Upper lobe of right lung (tissue), 1 donor: Measurements from ENCODE around the gene CHERP. TPM values are rescaled to one million over a fixed set of nuclear protein-coding genes. Genes with fewer than 3 reads are reported as not detected.

Source experiments
- ATAC-seq: fragments of 200-7000 bp; cut with Tn5 transposase; one replicate; pipeline ENCODE4 v1.9.1; 2020; ENCODE audit warnings: mild to moderate bottlenecking, moderate library complexity
- DNase-seq: peaks from one replicate; pipeline ENCODE4 v3.0.0-alpha.2; 2020
- H3K27ac ChIP-seq: fragments of 200-600 bp; one replicate; pipeline ENCODE4 v1.8.0; 2022
- H3K27me3 ChIP-seq: fragments of 200-600 bp; one replicate; pipeline ENCODE4 v1.8.0; 2022; ENCODE audit warnings: mild to moderate bottlenecking
- H3K36me3 ChIP-seq: fragments of 200-600 bp; one replicate; pipeline ENCODE4 v1.8.0; 2022
- H3K4me1 ChIP-seq: fragments of 200-600 bp; one replicate; pipeline ENCODE4 v1.8.0; 2022
- H3K4me3 ChIP-seq: fragments of 200-600 bp; one replicate; pipeline ENCODE4 v1.8.0; 2022; ENCODE audit warnings: mild to moderate bottlenecking
- H3K9me3 ChIP-seq: fragments of 200-600 bp; one replicate; pipeline ENCODE4 v1.8.0; 2022
- intact Hi-C: fragments of 100-400 bp; cut with DNase I; formaldehyde crosslinking; loops from one replicate; pipeline ENCODE4 v1.11.0; 2022
- total RNA-seq: library from RNA; stranded (reverse); fragmentation: NEBNext Ultra II Directional; extraction: Animal tissue kit (Norgen Biotek cat#: 25700); gene quantifications from one replicate; pipeline ENCODE4 v1.2.1, GENCODE V29; 2021
- TF ChIP-seq, protein P1 (sequence below): fragments of 200-600 bp; IDR thresholded peaks from one replicate; pipeline ENCODE4 v1.8.0; 2022; ENCODE audit warnings: antibody characterized with exemption
- donor health status: DM: no; HTN: yes; CAD: no; lungs with severe emphysema.

Gene CHERP
- total RNA-seq, 1 donor from 2014 or later: 41.9 TPM

DNA sequence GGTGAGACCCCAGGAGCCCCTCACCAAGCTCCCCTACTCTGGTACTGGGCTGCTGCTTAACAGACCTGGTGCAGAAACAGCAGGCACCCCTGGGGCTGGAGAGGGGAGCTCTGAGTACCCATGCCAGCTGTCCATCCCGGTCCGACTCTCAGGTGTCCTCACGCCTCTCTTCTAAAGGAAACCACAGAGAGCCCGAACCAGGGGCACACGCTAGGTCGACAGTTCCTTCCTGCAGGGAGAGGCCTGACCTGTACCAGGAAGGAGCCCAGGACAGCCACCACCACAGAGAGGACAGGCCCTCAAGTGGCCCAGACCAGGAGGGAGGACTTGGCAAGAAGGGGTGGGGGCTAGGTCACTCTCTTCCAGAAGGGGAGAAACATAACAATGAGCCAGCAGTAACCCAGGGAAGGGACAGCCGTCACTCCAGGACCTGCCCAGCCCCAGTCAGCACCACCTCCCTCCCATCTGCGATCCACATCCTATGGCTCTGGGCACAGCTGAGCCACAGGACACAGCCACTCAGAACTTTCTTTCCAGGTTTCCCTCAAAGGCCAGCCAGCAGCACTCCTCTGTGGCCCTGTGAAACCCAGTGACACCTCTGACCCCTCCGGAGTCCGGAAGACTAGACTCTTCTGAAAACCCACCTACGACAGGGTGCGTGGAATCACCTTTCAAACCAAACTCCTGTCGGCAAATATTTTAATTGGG lies 43.0 kb upstream of the CHERP start:
- no peaks in the 10 kb centered on the region for H3K9me3 ChIP-seq
- H3K36me3 ChIP-seq: no peaks in the 10 kb centered on the region
- H3K4me1 ChIP-seq: peaks cover 89% of the 10 kb centered on the region
- H3K27ac ChIP-seq: peak overlapping the region; percentile 49
- intact Hi-C loops: no loop called here
- no peak for ATAC-seq
- TF ChIP-seq, protein P1, sequence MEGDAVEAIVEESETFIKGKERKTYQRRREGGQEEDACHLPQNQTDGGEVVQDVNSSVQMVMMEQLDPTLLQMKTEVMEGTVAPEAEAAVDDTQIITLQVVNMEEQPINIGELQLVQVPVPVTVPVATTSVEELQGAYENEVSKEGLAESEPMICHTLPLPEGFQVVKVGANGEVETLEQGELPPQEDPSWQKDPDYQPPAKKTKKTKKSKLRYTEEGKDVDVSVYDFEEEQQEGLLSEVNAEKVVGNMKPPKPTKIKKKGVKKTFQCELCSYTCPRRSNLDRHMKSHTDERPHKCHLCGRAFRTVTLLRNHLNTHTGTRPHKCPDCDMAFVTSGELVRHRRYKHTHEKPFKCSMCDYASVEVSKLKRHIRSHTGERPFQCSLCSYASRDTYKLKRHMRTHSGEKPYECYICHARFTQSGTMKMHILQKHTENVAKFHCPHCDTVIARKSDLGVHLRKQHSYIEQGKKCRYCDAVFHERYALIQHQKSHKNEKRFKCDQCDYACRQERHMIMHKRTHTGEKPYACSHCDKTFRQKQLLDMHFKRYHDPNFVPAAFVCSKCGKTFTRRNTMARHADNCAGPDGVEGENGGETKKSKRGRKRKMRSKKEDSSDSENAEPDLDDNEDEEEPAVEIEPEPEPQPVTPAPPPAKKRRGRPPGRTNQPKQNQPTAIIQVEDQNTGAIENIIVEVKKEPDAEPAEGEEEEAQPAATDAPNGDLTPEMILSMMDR: no peak
- no peak for DNase-seq
- no peaks in the 10 kb centered on the region for H3K27me3 ChIP-seq
- peak overlapping the region; percentile 24 for H3K4me3 ChIP-seq

DNA sequence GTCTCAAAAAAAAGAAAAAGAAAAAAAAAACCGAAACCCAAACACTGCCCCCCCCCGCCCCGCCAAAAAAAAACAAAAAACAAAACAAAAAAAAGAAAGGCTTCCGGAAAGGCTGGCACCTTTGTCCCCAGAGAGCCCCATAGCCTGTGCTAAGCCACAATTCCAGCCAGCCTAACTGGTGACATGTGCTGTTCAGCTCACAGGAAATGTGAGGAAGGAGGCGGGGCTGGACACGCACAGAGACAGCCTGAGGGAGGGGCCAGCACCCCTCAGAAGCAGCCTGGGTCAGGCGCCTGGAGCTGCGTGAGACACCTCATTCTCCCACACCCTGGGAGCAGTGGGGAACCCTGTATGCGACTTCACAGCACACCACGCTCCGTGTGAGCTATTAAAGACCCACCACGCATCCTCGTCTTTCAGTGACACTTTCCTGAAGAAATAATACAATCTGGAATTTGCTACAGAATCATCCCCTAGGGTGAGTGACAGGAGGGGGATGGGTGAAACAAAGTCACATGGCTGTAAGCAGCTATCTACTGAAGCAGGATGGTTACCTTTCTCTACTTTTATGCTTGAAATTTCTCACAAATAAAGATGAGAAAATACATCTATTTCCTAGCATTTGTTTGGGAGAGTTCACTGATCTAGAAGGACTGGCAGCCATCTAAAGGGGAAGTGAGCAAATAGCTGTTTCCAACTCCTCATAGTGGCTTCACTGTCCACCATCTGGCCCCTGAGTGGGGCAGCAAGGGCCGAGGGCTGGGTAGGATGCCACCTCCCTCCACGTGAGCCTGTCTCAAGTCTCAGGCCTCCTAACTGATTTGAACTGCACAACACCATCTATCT lies 42.2 kb upstream of the CHERP start:
- TF ChIP-seq, protein P1: no peak

DNA sequence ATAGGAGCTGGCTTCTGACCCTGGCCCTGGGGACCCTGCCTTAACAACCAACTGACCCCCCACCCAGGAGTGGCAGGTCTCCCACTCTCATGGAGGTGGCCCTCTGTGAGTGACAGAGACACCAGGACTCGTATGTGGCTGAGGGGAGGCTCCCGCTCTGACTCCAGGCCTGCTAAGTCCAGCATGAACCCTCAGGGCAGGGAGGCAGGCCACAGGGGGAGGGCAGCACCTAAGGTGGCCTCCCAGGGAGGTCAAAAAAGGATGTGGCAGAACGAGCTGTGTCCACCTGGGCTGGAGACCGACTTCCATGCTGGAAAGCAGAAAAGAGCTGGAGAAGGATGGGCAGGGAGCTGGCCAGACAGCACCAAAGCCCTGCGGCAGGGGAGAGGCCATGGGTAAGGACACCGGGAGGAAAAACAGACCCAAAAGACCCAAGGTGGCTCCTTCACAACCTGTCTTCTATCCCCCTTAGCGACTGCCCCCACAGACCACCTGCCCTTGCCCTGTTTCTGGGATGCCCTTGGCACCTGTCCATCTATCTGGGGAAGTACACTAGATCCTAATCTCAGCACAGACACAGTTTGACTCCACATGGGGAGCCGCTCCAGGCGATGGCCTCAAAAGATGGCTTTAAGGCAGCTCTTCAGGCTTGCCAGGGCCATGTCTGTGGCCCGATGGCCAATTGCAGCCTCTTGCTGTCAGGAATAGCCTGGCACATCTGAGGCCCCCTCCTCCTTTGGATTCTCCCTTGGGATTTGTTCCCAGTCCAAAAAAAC lies 40.4 kb upstream of the CHERP start:
- H3K4me3 ChIP-seq: no peak overlapping the region
- DNase-seq (no peak), ATAC-seq (no peak)
- TF ChIP-seq, protein P1: no peak
- no peaks in the 10 kb centered on the region for H3K9me3 ChIP-seq
- H3K4me1 ChIP-seq: peaks cover 64% of the 10 kb centered on the region
- H3K36me3 ChIP-seq: peaks cover 14% of the 10 kb centered on the region
- no peak overlapping the region for H3K27ac ChIP-seq
- intact Hi-C loops: no loop called here
- H3K27me3 ChIP-seq: no peaks in the 10 kb centered on the region

More for the DNA sequence above, 42.2 kb upstream of the CHERP start:
- peak overlapping the region; percentile 49 for H3K27ac ChIP-seq
- no peaks in the 10 kb centered on the region for H3K27me3 ChIP-seq
- H3K4me3 ChIP-seq: peak overlapping the region; percentile 24
- intact Hi-C loops: no loop called here
- peak; percentile 85 for ATAC-seq
- no peaks in the 10 kb centered on the region for H3K9me3 ChIP-seq
- H3K36me3 ChIP-seq: no peaks in the 10 kb centered on the region
- peaks cover 82% of the 10 kb centered on the region for H3K4me1 ChIP-seq
- DNase-seq: peak; percentile 86

DNA sequence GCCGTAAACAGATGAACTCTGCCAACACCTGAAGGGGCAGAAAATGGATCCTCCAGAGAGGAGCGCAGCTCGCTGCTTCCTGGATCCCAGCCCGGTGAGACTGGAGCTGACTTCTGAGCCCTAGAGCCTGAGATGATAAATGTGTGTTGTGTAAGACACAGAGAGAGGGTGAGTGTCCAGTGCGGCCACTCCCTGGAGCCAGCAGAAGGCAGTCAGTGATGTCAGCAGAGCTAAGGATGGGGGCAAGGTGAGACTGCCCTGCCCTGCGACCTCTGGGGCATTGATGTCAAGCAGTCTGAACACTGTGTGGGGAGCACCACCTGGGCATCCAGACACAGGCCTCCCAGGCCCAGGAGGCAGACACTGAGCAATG lies 39.7 kb upstream of the CHERP start:
- Histone ChIP-seq H3K36me3 (peaks cover 21% of the 10 kb centered on the region), H3K4me3 (no peak overlapping the region), H3K27me3 (no peaks in the 10 kb centered on the region), H3K4me1 (peaks cover 57% of the 10 kb centered on the region), H3K9me3 (no peaks in the 10 kb centered on the region), H3K27ac (no peak overlapping the region)
- TF ChIP-seq, protein P1: no peak
- intact Hi-C loops: no loop called here
- DNase-seq (no peak), ATAC-seq (no peak)

DNA sequence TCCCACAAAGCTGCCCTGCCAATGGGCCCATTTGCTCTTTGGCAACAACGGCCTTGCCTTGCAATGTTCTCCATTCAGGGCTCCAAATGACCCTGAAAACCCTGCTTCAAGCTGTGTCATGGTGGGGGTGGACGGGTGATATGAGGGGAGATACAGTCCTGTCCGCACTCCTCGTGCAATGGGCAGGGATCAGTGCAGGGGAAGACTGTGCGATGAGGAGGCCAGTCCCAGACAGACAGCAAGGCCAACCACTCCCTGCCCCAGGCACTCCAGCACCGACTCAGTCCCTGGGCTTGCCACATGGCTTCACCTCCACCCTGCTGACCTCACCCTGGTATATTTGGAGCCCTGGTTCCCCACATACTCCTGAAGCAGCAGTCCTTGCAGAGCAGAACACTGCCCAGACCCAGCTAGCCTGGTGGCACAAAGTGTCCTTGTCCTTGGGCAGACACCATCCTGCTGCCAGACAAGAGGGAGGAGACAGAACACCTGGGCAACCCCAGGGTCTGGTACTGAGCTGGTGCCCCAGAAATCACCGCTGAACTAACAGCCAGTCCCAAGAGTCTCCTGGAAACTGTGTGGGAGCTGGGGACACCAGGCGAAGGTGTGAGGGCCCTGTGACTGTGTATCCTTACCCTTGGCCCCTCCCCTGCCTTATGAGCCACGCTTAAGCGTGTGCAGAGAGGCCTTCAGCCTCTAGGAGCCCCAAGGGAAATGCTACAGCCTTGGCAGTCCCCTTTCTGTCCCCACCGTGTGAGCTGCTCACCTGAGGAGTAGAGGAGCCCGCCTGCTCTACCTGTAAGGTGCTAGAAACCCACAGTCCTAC lies 39.1 kb upstream of the CHERP start:
- ATAC-seq (no peak), DNase-seq (no peak)
- intact Hi-C loops: no loop called here
- TF ChIP-seq, protein P1: no peak
- peaks cover 27% of the 10 kb centered on the region for H3K36me3 ChIP-seq
- H3K27me3 ChIP-seq: no peaks in the 10 kb centered on the region
- no peak overlapping the region for H3K4me3 ChIP-seq
- peaks cover 51% of the 10 kb centered on the region for H3K4me1 ChIP-seq
- no peak overlapping the region for H3K27ac ChIP-seq
- no peaks in the 10 kb centered on the region for H3K9me3 ChIP-seq
